RWPE1 (cell line): ENCODE measurements around the gene FBXW11.
"Not testable (repeated sequence)": the region's sequence is repeated elsewhere in the genome, so short reads cannot be mapped to it uniquely, and the experiment has no call there.

ENCODE experiments used
- CTCF ChIA-PET: fragments of 350-600 bp; sonication (Branson Sonifier 250); formaldehyde crosslinking; extraction: SDS; loops from one replicate; lab custom pipeline; 2021; lab: Yijun Ruan, JAX
- POLR2A ChIA-PET: fragments of 400-600 bp; formaldehyde crosslinking; extraction: SDS; loops from one replicate; lab custom pipeline; 2020; ENCODE audit warnings: antibody characterized with exemption; ENCODE audit not compliant: low non-redundant PET; lab: Yijun Ruan, JAX
- DNase-seq: peaks from one replicate; pipeline ENCODE4 v3.0.0; 2012; ENCODE audit warnings: low spot score
- H3K27ac ChIP-seq: fragments of 450-650 bp; 2 replicates; pipeline ENCODE4 v1.5.1; 2017
- CTCF ChIP-seq: fragments of 450-650 bp; conservative IDR thresholded peaks from 2 replicates; pipeline ENCODE4 v1.5.1; 2017; ENCODE audit warnings: low read depth, mild to moderate bottlenecking

The FBXW11 gene

GRCh38 chr5:171926311-171926710, 80.1 kb downstream of the FBXW11 start:
- DNase-seq: no peak
- ChIA-PET CTCF (interaction anchor here (0.6 kb wide), 1 partner anchor 37 kb away, joined by 3 read pairs; no protein-coding TSS in a partner anchor), POLR2A (no interaction called here)
- no peak for TF ChIP-seq CTCF
- no peak overlapping the region for H3K27ac ChIP-seq

GRCh38 chr5:171924493-171925122, 81.8 kb downstream of the FBXW11 start:
- H3K27ac ChIP-seq: no peak overlapping the region
- DNase-seq: no peak
- CTCF ChIA-PET: interaction anchor here (0.6 kb wide), 1 partner anchor 225 kb away, joined by 5 read pairs; no protein-coding TSS in a partner anchor
- POLR2A ChIA-PET: no interaction called here
- TF ChIP-seq CTCF: no peak

GRCh38 chr5:171920765-171921391, 85.6 kb downstream of the FBXW11 start:
- H3K27ac ChIP-seq: no peak overlapping the region
- no peak for DNase-seq
- TF ChIP-seq CTCF: no peak
- ChIA-PET POLR2A (no interaction called here), CTCF (interaction anchor here (0.6 to 2.6 kb wide), 3 partner anchors 9 to 1661 kb away, joined by 3 to 16 read pairs (median 5); no protein-coding TSS in a partner anchor)

GRCh38 chr5:171915700-171916099, 90.7 kb downstream of the FBXW11 start:
- POLR2A ChIA-PET: interaction anchor here (0.7 kb wide), 1 partner anchor 41 kb away, joined by 7 read pairs; no protein-coding TSS in a partner anchor
- not testable (repeated sequence) for H3K27ac ChIP-seq, DNase-seq
- CTCF ChIA-PET: interaction anchor here (0.7 kb wide), 1 partner anchor 359 kb away, joined by 3 read pairs; no protein-coding TSS in a partner anchor

- no peak for DNase-seq
- no peak for TF ChIP-seq CTCF
- POLR2A ChIA-PET: interaction anchor here (0.7 kb wide), 1 partner anchor 42 kb away, joined by 7 read pairs; no protein-coding TSS in a partner anchor
- no peak overlapping the region for H3K27ac ChIP-seq
- CTCF ChIA-PET: interaction anchor here (0.6 to 0.7 kb wide), 2 partner anchors 177 to 360 kb away, joined by 3 to 5 read pairs; no protein-coding TSS in a partner anchor
Observed at GRCh38 chr5:171914726-171915338, 91.6 kb downstream of the FBXW11 start.

- ChIA-PET CTCF (interaction anchor here (0.6 kb wide), 1 partner anchor 52 kb away, joined by 3 read pairs; no protein-coding TSS in a partner anchor), POLR2A (interaction anchor here (2.5 kb wide), 1 partner anchor 93 kb away, joined by 10 read pairs; the partner anchor contains the start of gene FBXW11)
- no peak for TF ChIP-seq CTCF
- H3K27ac ChIP-seq: no peak overlapping the region
- DNase-seq: no peak
Observed at GRCh38 chr5:171913987-171914273, 92.5 kb downstream of the FBXW11 start.
